H1 (cell line): ENCODE results near the gene SNX25. TPM values are rescaled to one million over a fixed set of nuclear protein-coding genes. Genes with fewer than 3 reads are reported as not detected.

ENCODE experiments used
- SAP30 ChIP-seq: fragments of 300-600 bp; sonication (generic); IDR thresholded peaks from 2 replicates; pipeline ENCODE4 v1.7.1; 2012; ENCODE audit warnings: low read length, moderate library complexity, mild to moderate bottlenecking, inconsistent platforms; ENCODE audit not compliant: insufficient read depth, insufficient replicate concordance
- SIN3A ChIP-seq, 2 experiments: IDR thresholded peaks in 1 of 2; conservative IDR thresholded peaks in 1 of 2; 2 replicates each; pipeline ENCODE4 v1.6.1; 2011 to 2012; ENCODE audit warnings: low read length in 2 of 2, improper control_type of control experiment in 1 of 2, low read depth in 1 of 2, mild to moderate bottlenecking in 1 of 2
- SP2 ChIP-seq: IDR thresholded peaks from 2 replicates; pipeline ENCODE4 v1.6.1; 2012; ENCODE audit warnings: mild to moderate bottlenecking, low read length, inconsistent platforms
- polyA plus RNA-seq, 7 experiments: library from polyadenylated mRNA; depleted of rRNA in 3 of 7; stranded (reverse) in 5 of 7; unstranded in 2 of 7; fragments of >200 nt in 5 of 7; fragments of 200-250 nt in 2 of 7; gene quantifications; 1 replicate in 5 of 7; 2 replicates in 1 of 7; 4 replicates in 1 of 7; pipeline versions ENCODE4 v1.2.1 to v1.2.3, GENCODE V29; 2011 to 2013; ENCODE audit warnings: missing spikeins in 2 of 7, mixed read lengths in 2 of 7
- total RNA-seq: library from RNA; stranded (reverse); fragmentation: NEBNext Ultra II Directional; extraction: Animal tissue kit (Norgen Biotek cat#: 25700); gene quantifications from 2 replicates; pipeline ENCODE4 v1.2.1, GENCODE V29; 2021
- TF ChIP-seq, protein P1 (sequence below): fragments of 300-600 bp; sonication (generic); IDR thresholded peaks from 2 replicates; pipeline ENCODE4 v1.7.1; 2012; ENCODE audit warnings: low read length, moderate library complexity, mild to moderate bottlenecking, inconsistent platforms; ENCODE audit not compliant: insufficient replicate concordance

Gene SNX25
- total and polyA plus RNA-seq, 2 of the 8 experiments (the other 6 are each of a cell fraction or from before 2014, with no cell fraction given) = 5.4 to 19.9 TPM

GRCh38 chr4:185396724-185397385 is 187.5 kb downstream of the SNX25 start, which contains the start of gene ANKRD37 (continued):
- TF ChIP-seq, protein P1, sequence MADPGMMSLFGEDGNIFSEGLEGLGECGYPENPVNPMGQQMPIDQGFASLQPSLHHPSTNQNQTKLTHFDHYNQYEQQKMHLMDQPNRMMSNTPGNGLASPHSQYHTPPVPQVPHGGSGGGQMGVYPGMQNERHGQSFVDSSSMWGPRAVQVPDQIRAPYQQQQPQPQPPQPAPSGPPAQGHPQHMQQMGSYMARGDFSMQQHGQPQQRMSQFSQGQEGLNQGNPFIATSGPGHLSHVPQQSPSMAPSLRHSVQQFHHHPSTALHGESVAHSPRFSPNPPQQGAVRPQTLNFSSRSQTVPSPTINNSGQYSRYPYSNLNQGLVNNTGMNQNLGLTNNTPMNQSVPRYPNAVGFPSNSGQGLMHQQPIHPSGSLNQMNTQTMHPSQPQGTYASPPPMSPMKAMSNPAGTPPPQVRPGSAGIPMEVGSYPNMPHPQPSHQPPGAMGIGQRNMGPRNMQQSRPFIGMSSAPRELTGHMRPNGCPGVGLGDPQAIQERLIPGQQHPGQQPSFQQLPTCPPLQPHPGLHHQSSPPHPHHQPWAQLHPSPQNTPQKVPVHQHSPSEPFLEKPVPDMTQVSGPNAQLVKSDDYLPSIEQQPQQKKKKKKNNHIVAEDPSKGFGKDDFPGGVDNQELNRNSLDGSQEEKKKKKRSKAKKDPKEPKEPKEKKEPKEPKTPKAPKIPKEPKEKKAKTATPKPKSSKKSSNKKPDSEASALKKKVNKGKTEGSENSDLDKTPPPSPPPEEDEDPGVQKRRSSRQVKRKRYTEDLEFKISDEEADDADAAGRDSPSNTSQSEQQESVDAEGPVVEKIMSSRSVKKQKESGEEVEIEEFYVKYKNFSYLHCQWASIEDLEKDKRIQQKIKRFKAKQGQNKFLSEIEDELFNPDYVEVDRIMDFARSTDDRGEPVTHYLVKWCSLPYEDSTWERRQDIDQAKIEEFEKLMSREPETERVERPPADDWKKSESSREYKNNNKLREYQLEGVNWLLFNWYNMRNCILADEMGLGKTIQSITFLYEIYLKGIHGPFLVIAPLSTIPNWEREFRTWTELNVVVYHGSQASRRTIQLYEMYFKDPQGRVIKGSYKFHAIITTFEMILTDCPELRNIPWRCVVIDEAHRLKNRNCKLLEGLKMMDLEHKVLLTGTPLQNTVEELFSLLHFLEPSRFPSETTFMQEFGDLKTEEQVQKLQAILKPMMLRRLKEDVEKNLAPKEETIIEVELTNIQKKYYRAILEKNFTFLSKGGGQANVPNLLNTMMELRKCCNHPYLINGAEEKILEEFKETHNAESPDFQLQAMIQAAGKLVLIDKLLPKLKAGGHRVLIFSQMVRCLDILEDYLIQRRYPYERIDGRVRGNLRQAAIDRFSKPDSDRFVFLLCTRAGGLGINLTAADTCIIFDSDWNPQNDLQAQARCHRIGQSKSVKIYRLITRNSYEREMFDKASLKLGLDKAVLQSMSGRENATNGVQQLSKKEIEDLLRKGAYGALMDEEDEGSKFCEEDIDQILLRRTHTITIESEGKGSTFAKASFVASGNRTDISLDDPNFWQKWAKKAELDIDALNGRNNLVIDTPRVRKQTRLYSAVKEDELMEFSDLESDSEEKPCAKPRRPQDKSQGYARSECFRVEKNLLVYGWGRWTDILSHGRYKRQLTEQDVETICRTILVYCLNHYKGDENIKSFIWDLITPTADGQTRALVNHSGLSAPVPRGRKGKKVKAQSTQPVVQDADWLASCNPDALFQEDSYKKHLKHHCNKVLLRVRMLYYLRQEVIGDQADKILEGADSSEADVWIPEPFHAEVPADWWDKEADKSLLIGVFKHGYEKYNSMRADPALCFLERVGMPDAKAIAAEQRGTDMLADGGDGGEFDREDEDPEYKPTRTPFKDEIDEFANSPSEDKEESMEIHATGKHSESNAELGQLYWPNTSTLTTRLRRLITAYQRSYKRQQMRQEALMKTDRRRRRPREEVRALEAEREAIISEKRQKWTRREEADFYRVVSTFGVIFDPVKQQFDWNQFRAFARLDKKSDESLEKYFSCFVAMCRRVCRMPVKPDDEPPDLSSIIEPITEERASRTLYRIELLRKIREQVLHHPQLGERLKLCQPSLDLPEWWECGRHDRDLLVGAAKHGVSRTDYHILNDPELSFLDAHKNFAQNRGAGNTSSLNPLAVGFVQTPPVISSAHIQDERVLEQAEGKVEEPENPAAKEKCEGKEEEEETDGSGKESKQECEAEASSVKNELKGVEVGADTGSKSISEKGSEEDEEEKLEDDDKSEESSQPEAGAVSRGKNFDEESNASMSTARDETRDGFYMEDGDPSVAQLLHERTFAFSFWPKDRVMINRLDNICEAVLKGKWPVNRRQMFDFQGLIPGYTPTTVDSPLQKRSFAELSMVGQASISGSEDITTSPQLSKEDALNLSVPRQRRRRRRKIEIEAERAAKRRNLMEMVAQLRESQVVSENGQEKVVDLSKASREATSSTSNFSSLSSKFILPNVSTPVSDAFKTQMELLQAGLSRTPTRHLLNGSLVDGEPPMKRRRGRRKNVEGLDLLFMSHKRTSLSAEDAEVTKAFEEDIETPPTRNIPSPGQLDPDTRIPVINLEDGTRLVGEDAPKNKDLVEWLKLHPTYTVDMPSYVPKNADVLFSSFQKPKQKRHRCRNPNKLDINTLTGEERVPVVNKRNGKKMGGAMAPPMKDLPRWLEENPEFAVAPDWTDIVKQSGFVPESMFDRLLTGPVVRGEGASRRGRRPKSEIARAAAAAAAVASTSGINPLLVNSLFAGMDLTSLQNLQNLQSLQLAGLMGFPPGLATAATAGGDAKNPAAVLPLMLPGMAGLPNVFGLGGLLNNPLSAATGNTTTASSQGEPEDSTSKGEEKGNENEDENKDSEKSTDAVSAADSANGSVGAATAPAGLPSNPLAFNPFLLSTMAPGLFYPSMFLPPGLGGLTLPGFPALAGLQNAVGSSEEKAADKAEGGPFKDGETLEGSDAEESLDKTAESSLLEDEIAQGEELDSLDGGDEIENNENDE = no peak
- TF ChIP-seq SAP30 = peak; percentile 63
- peak in 1 of 2 experiments; percentile 92; a peak in 2 of 4 replicates for TF ChIP-seq SIN3A (conservative IDR thresholded peaks at IDR 0.05 in 1 of 2, IDR thresholded peaks at IDR 0.05 in 1 of 2; ENCODE audit: low read depth in 1 of 2, low read length in 2 of 2)
- no peak for TF ChIP-seq SP2
